A549 (cell line): ENCODE results near the gene TYRO3.

Experiments used
- EP300 ChIP-seq, 2 experiments: fragments of >200 bp; sonication (Bioruptor Twin); formaldehyde crosslinking; IDR thresholded peaks; 2 replicates in 1 of 2; 3 replicates in 1 of 2; pipeline ENCODE4 v1.6.1; 2016 to 2017
- ESRRA ChIP-seq: fragments of 150-350 bp; IDR thresholded peaks from 2 replicates; pipeline ENCODE4 v1.6.1; 2014; ENCODE audit warnings: mild to moderate bottlenecking, low read length, borderline replicate concordance
- KDM1A ChIP-seq: fragments of 200-600 bp; sonication (generic); IDR thresholded peaks from 2 replicates; pipeline ENCODE4 v1.6.1; 2016; ENCODE audit warnings: low read depth, mild to moderate bottlenecking
- MAZ ChIP-seq: fragments of 150-350 bp; IDR thresholded peaks from 2 replicates; pipeline ENCODE4 v1.6.1; 2014; ENCODE audit warnings: antibody characterized with exemption, low read depth, low read length, borderline replicate concordance
- NFE2L2 ChIP-seq: fragments of 150-350 bp; conservative IDR thresholded peaks from 2 replicates; pipeline ENCODE4 v1.6.1; 2014; ENCODE audit warnings: low read length
- POLR2A ChIP-seq: IDR thresholded peaks from 2 replicates; pipeline ENCODE4 v1.6.1; 2012; ENCODE audit warnings: mild to moderate bottlenecking, low read length
- RAD21 ChIP-seq, 2 experiments: fragments of >200 bp in 1 of 2; sonication (Bioruptor Twin) in 1 of 2; formaldehyde crosslinking in 1 of 2; IDR thresholded peaks in 1 of 2; conservative IDR thresholded peaks in 1 of 2; 2 replicates in 1 of 2; 3 replicates in 1 of 2; pipeline ENCODE4 v1.6.1; 2012 to 2018; ENCODE audit warnings: inconsistent platforms in 1 of 2
- TF ChIP-seq, protein P1 (sequence below): fragments of >200 bp; sonication (Bioruptor Twin); formaldehyde crosslinking; IDR thresholded peaks from 3 replicates; pipeline ENCODE4 v1.6.1; 2016
- TF ChIP-seq, protein P2 (sequence below): fragments of >200 bp; sonication (Bioruptor Twin); formaldehyde crosslinking; IDR thresholded peaks from 3 replicates; pipeline ENCODE4 v1.5.1; 2016

DNA sequence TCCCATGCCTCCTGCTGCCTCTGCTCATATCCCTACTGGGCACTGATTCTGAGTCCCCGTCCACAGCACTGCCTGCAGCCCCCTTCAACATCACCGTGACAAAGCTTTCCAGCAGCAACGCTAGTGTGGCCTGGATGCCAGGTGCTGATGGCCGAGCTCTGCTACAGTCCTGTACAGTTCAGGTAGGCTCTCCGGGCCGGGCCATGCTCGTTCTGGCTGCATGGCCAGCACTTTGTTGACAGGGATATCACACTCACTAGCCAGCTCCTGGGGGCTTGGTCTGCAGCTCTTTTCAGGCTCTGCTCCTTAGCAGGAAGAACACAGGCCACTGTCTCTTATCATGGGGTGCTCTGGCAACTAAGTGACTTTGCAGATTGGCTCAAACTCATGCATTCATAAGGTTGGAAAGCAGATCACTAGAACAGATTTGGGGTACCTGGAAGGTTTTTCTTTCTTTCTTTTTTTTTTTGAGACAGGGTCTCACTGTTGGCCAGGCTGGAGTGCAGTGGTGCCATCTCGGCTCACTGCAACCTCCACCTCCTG is 6.0 kb downstream of the TYRO3 start:
- TF ChIP-seq KDM1A (no peak), ESRRA (no peak), POLR2A (no peak), EP300 (IDR thresholded peaks at IDR 0.05) (no peak), RAD21 (conservative IDR thresholded peaks at IDR 0.05 in 1 of 2, IDR thresholded peaks at IDR 0.05 in 1 of 2) (no peak), NFE2L2 (no peak), MAZ (no peak)
- TF ChIP-seq, protein P1, sequence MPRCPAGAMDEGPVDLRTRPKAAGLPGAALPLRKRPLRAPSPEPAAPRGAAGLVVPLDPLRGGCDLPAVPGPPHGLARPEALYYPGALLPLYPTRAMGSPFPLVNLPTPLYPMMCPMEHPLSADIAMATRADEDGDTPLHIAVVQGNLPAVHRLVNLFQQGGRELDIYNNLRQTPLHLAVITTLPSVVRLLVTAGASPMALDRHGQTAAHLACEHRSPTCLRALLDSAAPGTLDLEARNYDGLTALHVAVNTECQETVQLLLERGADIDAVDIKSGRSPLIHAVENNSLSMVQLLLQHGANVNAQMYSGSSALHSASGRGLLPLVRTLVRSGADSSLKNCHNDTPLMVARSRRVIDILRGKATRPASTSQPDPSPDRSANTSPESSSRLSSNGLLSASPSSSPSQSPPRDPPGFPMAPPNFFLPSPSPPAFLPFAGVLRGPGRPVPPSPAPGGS = no peak
- TF ChIP-seq, protein P2, sequence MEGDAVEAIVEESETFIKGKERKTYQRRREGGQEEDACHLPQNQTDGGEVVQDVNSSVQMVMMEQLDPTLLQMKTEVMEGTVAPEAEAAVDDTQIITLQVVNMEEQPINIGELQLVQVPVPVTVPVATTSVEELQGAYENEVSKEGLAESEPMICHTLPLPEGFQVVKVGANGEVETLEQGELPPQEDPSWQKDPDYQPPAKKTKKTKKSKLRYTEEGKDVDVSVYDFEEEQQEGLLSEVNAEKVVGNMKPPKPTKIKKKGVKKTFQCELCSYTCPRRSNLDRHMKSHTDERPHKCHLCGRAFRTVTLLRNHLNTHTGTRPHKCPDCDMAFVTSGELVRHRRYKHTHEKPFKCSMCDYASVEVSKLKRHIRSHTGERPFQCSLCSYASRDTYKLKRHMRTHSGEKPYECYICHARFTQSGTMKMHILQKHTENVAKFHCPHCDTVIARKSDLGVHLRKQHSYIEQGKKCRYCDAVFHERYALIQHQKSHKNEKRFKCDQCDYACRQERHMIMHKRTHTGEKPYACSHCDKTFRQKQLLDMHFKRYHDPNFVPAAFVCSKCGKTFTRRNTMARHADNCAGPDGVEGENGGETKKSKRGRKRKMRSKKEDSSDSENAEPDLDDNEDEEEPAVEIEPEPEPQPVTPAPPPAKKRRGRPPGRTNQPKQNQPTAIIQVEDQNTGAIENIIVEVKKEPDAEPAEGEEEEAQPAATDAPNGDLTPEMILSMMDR = no peak
